GM03348 (cell line): ENCODE measurements around the gene WDR54.

Experiments used
- DNase-seq: peaks from one replicate; pipeline ENCODE4 v3.0.0; 2012; ENCODE audit warnings: low spot score

The WDR54 gene

GRCh38 chr2:74421221-74421870 lies at the start of gene WDR54, which contains the start of gene C2orf81:
Gene WDR54, plus strand, starts transcription at chr2:74421730. Its CDS starts 424 bp downstream, at chr2:74422154.
Gene C2orf81, minus strand, starts transcription at chr2:74421619. Its CDS starts 59 bp downstream, at chr2:74421560.
- DNase-seq = peak; percentile 98

DNA sequence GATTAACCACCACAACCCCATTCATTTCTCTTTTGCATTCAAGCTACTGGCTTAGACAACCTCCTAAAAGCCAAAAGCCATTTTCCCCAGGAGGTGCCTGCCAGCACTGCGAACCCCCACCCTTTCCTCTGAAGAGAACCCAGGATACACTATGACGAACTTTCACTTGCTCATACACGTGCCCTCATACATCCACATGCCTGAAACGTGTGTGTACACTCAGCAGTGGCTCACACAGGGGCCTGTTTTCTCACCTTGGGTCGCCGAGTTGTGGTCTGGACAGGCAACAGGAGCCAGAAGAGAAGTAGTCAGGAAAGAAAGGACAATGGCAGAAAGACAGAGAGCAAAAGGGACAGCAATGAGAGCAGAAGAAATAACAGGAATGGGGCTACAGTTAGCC lies 48.9 kb upstream of the WDR54 start:
- DNase-seq = no peak

- DNase-seq = peak; percentile 46
Observed at GRCh38 chr2:74373221-74373676, 48.3 kb upstream of the WDR54 start.

GRCh38 chr2:74373985-74374384 lies 47.5 kb upstream of the WDR54 start:
- DNase-seq = no peak

- peak; percentile 44 for DNase-seq
Observed at GRCh38 chr2:74374509-74375205, 46.9 kb upstream of the WDR54 start.

- DNase-seq = no peak
Observed at GRCh38 chr2:74375838-74376237, 45.7 kb upstream of the WDR54 start.

DNA sequence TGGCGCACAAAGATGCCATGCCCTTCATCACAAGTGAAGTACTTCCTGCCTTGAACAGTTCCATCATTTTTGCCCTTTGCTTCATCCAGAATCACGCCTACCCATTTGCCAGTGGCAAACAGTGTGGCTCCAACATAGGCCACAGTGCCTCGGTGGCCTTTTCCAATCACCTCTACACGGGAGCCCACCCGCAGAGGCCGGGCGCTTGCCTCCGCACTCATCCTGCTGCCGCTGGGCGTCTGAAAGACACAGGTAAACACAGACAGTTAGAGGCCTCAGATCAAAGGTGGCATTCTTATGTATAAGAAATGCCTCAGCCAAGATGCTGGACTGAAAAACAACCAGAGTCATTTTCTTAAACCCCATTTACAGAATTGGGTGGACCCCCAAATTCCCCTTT lies 43.5 kb upstream of the WDR54 start:
- DNase-seq = no peak

GRCh38 chr2:74379851-74380789 lies 41.4 kb upstream of the WDR54 start, which contains the start of gene DCTN1:
Gene DCTN1, minus strand, starts transcription at chr2:74380311. Its CDS starts 274 bp downstream, at chr2:74380037.
- peak; percentile 87 for DNase-seq

DNA sequence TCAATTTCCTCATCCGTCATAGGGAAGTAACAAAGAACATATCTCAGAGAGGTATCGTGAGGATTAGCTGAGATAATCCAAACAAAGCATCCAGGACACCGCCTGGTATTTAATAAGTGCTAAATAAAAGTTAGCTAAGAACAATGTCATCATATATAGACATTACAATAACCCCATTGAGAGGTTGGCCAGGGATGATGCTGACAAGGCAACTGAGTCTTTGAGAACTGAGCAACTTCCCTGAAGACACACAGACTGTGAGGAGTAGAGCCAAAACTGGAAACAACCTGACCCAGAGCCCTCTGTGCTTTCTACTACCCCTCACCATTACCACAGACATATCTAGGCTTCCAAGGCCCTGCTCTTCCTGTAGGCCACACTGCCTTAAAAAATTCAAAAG lies 39.8 kb upstream of the WDR54 start:
- DNase-seq = no peak

DNA sequence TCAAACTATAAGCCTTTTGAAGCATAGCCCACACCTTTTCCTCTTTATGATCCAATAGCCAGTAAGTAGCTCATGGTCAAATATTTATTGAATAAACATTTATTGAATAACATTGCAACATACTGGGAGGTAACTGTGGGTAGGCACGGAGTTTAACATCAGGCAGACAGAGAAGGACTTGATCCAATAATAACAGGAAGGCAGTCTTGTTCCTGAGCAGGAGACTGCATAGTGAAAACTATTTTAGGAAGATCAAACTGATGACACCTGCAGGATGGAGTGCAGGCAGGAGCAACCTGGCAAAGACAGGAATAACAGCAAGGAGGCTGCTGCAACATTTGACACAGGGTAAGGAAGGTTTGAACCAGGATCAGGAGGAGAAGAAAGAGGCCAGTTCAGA lies 38.3 kb upstream of the WDR54 start:
- DNase-seq = peak; percentile 68

DNA sequence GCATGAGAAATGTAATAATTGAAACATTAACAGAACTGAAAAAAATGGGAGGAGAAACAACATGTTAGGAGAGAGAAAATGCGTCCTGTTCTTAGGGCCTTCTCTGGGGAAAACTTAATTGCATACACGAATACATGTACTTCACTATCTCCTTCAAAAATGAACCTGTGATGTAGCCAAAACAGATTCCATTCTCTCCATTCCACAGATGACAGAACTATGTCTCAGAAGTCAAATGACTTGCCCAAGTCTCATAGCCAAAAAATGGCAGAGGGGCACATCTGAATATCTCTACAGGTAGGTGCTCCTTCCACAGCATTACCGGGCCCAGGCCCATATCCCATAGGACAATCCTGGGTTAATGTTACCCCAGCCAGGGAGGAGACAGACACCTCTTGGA lies 37.5 kb upstream of the WDR54 start:
- peak; percentile 54 for DNase-seq

DNA sequence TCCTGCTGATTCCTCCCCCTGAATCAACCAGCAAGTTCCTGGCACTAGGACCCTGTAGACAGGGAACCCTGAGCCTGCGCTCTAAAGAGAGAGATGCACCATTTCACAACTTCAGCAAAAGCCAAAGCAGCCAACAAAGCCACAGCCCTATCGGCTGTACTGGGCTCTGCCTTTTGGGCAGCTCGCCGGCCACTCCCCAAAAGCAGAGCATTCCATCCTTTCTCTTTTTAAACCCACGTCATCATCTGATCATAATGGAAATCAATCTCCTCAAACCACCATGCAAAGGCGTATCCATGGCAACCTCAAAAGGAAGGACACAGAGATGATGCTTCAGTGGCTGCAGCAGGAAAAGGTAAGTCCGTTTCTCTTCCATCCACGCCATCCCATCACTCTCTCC lies 36.1 kb upstream of the WDR54 start:
- no peak for DNase-seq

DNA sequence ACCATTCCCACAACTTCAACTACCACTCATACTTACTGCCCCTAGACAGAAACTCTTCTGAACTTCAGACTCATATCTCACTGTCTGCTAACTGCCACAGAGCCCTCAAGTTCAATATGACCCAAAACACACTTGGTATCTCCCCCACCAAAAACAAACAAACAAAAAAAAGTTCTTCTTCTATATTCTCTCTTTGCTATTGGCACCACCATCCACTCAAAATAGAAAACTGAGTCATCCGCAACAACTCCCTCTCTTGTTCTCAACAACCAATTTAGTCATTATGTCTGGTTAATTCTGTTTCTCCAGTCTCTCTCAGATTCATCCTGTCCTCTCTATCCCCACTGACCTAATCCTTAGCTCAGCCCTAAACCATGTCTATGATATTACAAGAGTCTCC lies 34.2 kb upstream of the WDR54 start:
- peak; percentile 54 for DNase-seq

GRCh38 chr2:74390606-74391005 lies 30.9 kb upstream of the WDR54 start:
- DNase-seq = no peak

- DNase-seq = peak; percentile 51
Observed at GRCh38 chr2:74391209-74391579, 30.3 kb upstream of the WDR54 start.

DNA sequence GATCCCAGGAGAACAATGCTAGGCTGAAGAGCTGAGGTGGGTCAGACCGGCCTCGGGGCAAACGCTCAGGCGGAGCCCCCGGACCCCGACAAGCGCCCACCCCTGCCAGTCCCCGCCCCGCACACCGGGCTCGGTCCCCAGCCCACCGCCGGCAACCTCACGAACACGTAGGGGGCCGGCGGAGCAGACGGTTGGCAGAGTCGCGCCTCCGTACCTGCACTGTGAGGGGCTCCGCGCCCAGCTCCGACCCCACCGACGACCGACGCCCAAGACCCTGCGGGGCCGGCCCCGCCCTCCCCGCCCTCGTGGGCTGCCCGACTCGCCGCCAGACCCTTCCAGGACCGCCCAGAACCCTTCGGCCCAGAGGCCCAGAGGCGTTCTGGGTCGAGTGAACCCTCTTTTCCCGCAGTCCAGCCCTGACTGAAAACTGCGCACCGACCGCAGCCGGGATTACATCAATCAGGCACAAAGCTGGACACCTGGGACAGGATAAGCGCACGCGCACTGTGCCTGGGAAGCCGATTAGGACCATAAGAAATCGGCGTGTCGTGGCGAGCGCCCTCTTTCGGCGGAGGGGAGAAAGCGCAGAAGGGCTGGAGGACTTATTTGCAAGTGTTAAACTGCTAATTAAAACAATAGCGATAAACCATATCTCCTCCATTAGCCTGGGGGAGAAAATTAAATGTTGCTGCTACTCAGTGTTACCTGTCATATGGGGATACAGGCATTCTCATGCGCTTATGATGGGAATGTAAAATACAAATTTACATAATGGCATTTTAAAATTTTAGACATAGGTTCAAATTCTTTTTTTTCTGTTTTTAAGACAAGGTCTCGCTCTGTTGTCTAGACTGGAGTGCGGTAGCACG lies 29.7 kb upstream of the WDR54 start:
- peak; percentile 94 for DNase-seq

GRCh38 chr2:74392449-74392743 lies 29.1 kb upstream of the WDR54 start:
- no peak for DNase-seq

- no peak for DNase-seq
Observed at GRCh38 chr2:74393525-74393924, 28.0 kb upstream of the WDR54 start.

DNA sequence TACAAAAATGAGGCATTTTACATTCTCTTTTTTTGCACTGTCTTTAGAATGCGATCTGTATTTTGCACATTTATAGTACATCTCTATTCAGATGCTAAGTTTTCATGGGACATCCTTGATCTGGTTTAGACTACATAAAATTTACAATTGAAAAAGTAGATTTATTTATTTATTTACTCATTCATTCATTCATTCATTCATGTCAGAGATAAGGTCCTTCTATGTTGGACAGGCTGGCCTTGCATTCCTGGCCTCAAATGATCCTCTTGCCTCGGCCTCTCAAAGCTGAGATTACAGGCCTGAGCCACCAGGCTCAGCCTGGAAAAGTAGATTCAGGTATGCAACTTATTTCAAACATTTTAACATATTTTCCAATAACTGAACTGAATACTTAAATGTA lies 25.4 kb upstream of the WDR54 start:
- DNase-seq = no peak

DNA sequence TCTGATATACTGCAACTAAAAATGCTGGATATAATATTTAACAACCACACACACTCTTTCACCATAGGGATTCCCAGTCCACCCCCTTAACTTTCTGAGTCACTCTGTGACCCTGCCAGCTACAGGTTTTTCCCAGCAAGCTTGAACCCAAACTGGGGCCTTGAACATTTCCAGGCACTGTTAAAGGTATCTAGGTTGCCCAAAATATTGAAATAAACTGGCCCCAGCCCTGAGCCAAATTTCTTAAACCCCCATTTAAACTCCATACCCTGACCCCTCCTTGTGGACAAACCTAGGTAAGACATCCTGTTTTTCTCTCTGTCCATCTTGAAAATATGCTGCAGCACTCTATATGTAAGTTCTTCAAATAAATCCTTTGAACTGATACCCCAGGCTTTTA lies 21.7 kb upstream of the WDR54 start:
- peak; percentile 54 for DNase-seq

DNA sequence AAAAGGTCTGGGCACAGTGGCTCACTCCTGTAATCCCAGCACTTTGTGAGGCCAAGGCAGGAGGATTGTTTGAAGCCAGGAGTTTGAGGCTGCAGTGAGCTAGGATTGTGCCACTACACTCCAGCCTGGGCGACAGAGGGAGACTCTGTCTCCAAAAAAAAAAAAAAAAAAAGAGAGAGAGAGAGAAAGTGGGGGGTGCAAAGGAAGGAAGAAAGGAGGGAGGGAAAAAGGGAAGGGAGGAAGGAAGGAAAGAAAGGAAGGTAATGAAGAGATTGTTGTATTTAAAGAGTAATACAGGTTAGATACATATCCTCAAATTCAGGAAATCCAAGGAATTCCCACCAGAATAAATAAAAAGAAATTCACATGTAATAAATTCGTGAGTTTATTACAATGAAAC lies 19.6 kb upstream of the WDR54 start:
- no peak for DNase-seq

DNA sequence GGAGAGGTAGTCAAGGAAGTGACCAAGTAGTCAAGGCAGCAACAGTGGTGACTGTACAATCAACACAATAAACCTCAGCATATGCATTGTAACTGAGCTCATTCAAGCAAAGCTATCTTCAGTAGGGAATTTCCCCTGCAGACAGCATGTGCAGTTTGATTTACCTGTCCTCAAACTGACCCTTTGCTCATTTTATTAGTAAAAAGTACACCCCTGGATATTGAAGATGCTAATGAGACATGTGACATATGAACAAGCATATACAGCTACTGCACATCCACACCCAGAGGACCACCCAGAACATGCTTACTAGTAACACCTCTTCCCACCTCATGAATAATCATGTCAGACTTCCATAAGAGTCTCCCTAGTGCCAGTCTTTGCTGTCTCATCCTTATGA lies 15.5 kb upstream of the WDR54 start:
- DNase-seq = no peak
